Sciatic nerve (tissue), 2 donors: ENCODE measurements around the gene TEKT1. TPM values are rescaled to one million over a fixed set of nuclear protein-coding genes. Genes with fewer than 3 reads are reported as not detected.
"Not testable (repeated sequence)": the region's sequence is repeated elsewhere in the genome, so short reads cannot be mapped to it uniquely, and the experiment has no call there.

Experiments used
- ATAC-seq: fragments of 200-7000 bp; cut with Tn5 transposase; one replicate; pipeline ENCODE4 v1.9.1; 2020; ENCODE audit warnings: mild to moderate bottlenecking, moderate library complexity
- DNase-seq: peaks from one replicate; pipeline ENCODE4 v3.0.0-alpha.2; 2020; ENCODE audit warnings: low spot score
- intact Hi-C: fragments of 100-400 bp; cut with DNase I; formaldehyde crosslinking; loops from one replicate; pipeline ENCODE4 v1.14.2; 2022
- total RNA-seq: library from RNA; stranded (reverse); fragmentation: NEBNext Ultra II Directional; extraction: Animal tissue kit (Norgen Biotek cat#: 25700); gene quantifications from one replicate; pipeline ENCODE4 v1.2.1, GENCODE V29; 2021
- donor health status: DM: no; HTN: no; CAD: no.
- donor health status: DM: no; HTN: no; CAD: no.

TEKT1 gene
- total RNA-seq, 1 donor from 2014 or later, result 0.89 TPM

DNA sequence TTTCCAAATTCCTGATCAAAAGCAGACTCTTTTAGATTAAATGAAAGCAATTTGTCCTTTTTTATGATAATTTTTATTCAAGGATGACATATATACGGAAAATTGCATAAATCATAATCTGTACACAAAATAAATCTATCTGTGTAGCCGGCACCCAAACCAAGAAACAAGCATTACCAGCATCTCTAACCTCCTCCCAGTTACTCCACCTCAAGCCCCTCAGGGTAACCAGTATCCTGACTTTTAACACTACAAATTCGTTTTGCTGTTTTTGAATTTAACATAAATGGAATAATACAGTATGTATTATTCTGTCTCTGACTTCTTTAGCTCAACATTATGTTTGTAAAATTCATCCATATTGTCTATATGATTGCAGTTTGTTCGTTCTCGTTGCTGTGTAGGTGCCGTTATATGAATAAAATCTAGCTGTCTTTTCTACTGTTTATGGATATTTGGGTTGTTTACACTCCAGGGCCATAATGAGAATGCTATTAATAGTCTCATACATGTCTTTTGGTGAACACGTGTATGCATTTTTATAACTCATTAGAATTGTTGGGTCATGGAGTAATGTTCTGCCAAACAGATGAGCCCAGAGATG lies 1.0 kb downstream of the TEKT1 start:
- DNase-seq, result no peak
- ATAC-seq, result no peak
- intact Hi-C loops, result no loop called here

DNA sequence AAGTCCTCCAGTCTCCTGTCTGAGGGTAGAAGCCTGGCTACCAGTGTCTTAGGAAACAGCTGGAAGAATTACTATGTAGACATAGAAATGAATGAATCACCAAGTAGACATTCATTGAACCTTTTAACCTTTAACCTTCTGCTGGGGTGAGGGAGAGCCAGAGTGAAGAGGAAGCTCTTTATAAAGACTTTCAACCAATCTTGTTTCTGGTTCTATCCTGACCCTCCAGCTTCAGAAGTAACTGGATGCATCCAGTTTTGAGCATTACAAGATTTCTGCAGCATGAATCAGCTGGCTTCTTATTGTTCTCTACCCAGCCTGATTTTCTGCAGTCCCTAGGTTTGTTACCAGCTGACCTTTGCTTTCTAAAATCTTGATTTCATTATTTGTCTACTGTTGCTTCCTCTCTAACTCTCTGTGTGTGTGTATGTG lies 8.5 kb downstream of the TEKT1 start:
- no peak for DNase-seq
- no peak for ATAC-seq
- intact Hi-C loops, result no loop called here

DNA sequence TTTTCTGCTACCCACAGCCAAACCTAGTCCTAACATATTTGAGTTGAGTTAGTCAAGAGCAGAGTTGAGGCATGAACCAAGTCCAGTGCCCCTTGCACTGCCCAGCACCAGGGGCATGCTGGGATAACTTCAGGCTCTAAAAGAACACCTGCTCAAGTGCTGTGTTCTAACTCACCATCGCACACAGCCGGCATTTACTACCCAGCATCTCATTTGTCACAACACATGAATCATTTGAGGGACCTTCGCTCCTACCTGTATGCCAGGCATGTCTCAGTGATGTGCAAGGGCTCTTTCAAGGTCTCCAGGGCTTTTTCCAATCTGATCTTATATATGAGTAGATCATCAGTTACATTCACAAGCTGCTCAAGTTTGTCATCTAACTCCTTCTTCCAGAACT lies 12.6 kb downstream of the TEKT1 start:
- intact Hi-C loops, result no loop called here
- no peak for DNase-seq
- ATAC-seq, result no peak

DNA sequence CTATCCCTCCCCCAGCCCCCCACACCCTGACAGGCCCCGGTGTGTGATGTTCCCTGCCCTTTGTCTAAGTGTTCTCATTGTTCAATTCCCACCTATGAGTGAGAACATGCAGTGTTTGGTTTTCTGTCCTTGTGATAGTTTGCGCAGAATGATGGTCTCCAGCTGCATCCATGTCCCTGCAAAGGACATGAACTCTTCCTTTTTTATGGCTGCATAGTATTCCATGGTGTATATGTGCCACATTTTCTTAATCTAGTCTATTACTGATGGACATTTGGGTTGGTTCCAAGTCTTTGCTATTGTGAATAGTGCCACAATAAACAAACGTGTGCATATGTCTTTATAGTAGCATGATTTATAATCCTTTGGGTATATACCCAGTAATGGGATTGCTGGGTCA lies 15.2 kb downstream of the TEKT1 start:
- intact Hi-C loops, ATAC-seq, DNase-seq: not testable (repeated sequence)

DNA sequence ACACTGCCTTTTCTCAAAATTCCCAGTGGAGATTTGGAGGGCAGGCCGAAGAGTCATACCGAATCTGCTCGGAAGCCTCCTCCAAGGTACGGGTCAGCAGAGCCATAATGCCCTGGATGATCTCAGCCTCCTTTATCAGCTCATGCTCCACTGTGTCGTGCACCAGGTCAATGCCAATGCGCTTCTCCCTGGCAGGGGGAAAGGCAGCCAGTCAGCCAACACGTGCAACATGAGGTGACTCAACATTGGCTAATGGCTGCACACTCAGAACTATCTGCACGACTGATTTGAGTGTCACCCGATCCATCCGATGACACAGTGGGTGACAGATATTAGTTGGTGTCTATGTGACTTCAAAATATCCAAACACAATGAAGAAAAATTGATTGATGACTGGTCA lies 15.8 kb downstream of the TEKT1 start:
- DNase-seq (no peak), ATAC-seq (no peak)
- intact Hi-C loops, result no loop called here

DNA sequence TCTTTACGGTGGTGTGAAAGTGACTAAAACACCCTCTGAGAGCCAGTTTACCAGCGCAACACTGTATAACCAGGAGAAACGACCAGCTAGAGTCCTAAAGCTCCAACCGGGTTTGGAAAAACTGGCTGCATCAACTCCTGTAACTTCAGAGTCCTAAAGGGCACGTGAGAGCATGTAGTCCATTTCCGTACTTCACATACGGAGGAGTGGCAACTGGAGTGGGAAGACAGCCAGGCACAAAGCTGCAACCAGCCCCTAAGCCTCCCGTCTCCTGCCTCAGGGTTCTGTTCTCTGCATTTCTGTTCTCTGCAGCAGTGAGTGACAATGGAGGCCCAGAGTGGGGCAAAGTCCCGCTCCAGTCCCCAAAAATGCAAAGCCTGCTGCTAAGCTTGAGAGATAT lies 19.2 kb downstream of the TEKT1 start:
- ATAC-seq, result no peak
- intact Hi-C loops, result no loop called here

DNA sequence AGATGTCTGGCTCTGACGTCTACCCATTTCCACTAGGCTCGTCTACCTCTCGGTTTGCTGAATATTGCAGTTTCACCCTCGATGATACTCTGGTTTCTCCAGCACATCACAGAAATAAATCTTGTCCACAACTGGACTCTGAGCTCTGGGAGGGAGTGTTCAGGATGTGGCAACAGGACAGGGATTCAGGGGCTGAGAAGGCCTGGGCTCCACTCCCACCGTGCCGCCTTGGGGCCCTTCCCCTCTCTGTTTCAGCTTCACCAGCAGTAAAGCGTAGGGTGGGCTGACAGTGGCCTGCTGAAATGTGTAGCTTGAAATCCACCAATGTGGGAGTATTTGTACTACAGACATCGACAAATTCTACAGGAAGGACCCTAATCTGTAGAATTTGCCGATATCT lies 20.0 kb downstream of the TEKT1 start:
- ATAC-seq, result no peak
- intact Hi-C loops, result no loop called here
- no peak for DNase-seq

More for the DNA sequence above, 19.2 kb downstream of the TEKT1 start:
- no peak for DNase-seq

DNA sequence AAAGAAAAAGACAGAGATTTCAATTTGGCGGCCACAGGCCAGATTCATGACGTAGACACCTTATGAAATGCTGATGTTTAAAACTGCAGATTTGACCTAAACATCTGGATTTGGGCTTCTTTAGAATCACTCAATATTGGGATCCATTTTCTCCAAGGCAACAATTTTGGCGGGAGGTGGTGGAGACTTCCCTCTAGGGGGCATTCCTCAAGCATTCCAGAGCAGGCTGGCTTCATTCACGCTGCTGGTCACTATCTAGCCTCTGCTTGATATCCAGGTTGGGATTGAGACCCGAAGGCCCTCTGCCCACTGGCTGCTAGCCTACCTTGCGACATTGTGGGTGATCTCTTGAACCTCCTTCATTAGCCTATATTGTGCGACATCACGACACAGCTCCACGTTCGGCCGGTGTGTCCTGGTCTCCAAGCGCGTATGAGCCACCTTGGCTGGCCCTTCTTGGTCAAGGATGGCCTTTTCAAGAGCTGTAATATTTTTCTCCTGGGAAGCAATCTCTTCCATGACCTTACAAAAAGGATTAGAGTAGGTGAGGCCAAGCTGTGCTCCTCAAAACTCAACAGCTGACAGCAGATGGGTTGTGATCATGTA lies 31.0 kb downstream of the TEKT1 start:
- ATAC-seq (no peak), DNase-seq (no peak)
- intact Hi-C loops, result no loop called here

DNA sequence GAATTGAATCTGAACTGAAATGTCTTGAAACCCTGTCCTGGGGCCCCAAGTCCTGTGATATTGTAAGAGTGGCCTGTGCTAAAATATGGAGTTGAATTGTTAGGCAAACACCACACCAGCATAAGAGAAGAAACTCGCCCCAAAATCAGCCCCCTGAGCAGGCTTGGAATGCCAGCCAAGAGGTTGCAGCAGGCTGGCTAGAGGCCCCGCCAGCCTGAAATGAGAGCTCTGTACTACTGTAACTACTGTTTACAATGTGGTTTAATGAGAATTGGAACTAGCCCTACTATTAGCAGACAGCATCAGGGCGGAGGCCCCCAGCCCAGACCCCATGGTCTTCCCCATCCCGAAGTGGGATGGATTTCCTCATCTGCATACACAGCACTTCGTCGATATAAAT lies 31.8 kb downstream of the TEKT1 start:
- intact Hi-C loops, result no loop called here
- no peak for DNase-seq
- ATAC-seq, result no peak

DNA sequence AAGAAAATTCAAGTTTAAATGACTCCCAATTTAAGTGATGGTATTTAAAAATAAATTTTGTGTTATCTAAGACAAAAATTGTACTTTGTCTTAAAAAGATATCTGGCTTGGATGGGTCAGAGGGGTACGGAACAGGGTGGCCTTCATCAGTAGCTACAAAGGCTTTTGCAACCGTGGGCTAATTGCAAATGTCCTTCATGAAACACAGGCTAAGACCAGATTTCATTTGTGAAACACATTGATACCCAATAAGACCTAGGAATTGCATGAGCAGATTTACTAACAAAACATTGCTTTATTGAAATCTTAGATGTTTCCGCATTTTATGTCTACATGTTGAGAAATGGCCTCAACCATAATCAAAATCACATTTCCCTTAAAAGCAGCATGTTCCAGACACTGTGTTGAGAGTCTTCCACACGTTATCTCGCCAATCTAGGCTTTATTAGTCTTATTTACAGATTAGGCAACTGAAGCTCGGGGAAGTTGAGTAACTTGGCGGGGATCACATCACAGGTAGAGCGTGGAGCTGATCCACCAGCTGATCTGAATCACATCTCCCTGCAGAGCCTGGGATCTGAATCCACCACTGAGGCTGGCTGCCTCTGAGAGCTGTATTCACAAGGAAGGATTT lies 33.7 kb downstream of the TEKT1 start:
- ATAC-seq (no peak), DNase-seq (no peak)
- intact Hi-C loops, result no loop called here

DNA sequence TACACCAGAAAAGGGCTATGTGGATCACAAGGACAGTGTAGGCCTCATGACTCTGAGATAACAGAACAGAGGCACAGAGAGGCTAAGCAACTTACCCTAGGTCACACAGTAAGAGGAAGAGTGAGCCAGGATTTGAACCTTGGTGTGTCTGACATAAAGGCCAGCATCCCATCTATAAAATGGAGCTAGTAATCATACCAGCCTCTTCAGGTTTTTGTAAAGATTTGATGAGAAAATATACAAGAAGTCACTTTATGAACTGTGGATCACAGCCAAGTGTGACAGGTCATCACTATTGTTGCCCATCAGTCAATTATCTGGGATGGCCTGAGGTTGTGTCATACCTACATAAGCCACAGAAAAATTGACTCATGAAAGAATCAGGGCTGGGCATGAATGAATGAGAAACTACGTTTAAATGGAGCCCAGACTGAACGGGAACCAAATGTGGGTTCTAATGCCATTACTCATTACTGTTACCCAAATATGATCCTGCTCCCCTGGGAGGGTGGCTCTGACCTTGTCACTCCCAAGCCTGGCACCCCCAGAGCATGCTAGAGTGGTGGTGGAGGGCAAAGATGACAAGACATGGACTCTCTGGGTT lies 34.5 kb downstream of the TEKT1 start:
- intact Hi-C loops, result no loop called here
- ATAC-seq, result no peak

DNA sequence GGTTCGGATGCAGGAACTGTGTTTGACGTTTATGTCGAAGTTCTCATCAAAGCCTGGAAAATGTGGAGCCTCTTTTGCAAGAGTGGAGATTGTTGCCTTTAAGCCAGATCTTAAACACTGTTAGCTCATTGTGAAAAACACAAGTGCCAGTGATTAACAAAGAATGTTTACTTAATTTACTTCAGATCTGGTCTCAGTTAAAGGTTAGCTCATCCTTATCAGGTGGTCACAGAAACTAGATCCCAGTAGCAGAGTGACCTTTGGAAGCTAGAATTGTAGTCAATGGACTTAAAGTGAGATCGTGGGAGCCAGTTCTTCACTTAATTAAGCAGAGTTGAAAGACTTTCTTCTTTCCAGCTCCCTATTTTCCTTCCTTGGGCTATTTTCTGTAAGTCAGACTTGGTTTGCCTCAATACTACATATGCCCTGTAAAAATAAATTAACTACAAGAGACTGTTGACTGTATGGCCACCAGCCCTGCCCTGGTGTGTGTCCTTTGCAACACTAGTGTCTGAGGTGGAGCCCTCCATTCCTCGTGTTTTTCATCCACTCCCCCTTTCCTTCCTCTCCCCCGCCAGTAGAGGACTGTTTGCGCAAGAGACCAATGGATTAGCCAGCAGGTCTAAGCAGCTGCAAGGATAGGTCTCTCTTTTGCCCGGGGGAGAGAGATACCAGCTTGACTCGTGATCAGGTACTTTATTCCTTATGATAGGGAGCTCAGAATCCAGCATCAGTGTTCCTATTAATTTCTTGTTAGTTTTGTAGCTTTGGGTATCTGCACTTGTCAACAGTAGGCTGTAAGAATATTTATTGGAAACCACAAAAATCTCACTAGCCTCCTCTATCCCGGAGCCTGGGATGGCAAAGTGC lies 35.3 kb downstream of the TEKT1 start:
- intact Hi-C loops, result no loop called here
- ATAC-seq, result no peak
- no peak for DNase-seq

More for the DNA sequence above, 34.5 kb downstream of the TEKT1 start:
- no peak for DNase-seq

DNA sequence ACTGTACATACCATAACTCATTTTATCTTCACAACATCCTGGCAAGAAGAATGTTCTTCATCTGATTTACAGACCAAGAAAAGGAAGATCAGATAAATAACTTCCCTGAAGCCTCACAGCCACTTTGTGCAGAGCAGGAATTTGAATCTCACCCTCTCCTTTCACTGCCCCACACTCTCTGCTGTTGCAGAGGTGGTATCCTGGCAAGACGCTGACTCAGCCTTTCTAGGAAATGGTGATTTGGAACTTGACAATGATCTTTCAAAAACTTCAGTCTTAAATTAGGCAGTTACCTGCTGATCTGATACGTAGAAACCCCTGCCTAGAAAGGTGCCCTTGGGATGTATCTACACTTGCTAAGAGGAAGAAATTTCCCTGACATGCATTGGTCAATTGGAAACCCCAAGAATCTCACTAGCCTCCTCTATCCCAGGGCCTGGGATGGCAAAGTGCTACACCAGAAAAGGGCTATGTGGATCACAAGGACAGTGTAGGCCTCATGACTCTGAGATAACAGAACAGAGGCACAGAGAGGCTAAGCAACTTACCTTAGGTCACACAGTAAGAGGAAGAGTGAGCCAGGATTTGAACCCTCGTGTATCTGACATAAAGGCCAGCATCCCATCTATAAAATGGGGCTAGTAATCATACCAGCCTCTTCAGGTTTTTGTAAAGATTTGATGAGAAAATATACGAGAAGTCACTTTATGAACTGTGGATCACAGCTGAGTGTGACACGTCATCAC lies 37.6 kb downstream of the TEKT1 start:
- intact Hi-C loops, result no loop called here
- DNase-seq (no peak), ATAC-seq (no peak)

DNA sequence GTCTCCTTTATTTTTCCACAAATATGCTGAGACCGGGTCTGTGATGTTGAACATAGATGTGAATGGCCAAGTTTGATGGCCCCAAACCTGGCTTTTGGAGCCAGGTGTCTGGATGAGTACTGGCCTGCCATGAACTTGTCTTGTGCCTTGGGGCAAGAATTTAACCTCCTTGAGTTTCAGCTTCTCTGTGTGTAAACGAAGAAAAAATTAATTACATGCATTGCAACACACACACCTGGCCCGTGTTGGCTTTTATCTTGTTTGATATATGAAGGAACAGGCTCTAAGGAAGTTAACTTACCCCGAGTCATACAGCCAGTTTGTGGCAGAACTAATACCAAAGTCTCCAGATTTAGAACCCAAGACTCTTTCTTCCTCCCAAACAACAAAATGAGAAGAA lies 42.4 kb downstream of the TEKT1 start:
- no peak for DNase-seq
- intact Hi-C loops, result no loop called here
- no peak for ATAC-seq

DNA sequence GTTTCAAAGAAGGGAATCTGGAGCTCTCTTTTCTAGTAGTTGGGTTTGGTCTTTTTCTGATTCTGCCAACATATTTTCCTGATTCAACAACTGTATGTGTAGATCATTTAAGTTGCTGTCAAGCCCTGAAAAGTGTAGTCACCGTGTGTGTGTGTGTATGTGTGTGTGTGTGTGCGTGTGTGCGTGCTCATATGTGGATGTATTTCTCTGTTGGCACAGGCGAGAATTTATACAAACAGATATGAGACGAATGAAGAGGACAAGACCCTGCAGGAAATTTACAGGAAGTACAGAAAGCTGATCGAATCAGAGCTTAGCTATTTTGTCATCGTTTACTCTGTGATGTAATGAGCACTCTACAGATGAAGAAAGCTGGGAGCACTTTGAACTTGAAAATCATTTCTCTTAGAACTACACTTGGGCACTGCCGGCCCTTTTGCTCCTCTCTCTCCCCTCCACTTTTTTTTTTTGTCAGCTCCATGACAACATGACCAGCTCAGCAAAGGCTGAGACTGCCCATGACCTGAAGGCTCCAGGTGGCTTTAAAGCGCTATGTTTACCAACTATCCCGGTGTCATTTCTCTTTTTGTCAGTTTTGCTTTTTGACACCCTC lies 44.3 kb downstream of the TEKT1 start:
- ATAC-seq, result no peak
- intact Hi-C loops, result no loop called here
- DNase-seq, result no peak

DNA sequence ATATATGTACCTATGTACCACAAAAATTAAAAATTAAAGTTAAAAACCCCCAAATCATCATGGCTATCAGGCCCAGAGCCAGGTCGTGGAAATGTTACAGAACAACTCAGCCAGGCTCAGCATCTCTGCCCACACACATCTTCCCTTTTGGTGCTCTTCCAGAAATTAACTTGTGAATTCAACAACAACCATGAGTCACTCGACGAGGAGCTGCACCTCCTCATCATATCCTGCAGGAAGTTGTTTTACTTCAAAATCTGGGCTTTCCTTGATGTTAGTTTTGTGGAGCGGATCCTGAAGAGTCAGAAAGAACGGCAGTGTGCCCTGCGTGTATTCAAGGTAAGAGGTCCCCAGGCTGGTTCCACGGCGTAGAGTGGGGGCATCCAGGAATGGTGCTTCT lies 44.9 kb downstream of the TEKT1 start:
- DNase-seq (no peak), ATAC-seq (no peak)
- intact Hi-C loops, result no loop called here

DNA sequence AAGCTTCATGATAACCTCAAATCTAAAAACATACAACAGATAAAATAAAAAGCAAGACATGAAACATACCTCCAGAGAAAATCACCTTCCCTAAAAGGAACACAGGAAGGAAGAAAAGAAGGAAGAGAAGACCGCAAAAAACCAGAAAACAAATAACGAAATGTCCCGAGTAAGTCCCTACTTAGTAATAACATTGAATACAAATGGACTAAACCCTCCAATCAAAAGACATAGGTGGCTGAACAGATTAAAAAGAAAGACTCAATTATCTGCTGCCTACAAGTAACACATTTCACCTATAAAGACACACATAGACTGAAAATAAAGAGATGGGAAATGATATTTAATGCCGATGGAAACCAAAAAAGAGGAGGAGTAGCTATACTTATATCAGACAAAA lies 49.3 kb downstream of the TEKT1 start:
- DNase-seq, result no peak
- intact Hi-C loops, result no loop called here
- no peak for ATAC-seq

DNA sequence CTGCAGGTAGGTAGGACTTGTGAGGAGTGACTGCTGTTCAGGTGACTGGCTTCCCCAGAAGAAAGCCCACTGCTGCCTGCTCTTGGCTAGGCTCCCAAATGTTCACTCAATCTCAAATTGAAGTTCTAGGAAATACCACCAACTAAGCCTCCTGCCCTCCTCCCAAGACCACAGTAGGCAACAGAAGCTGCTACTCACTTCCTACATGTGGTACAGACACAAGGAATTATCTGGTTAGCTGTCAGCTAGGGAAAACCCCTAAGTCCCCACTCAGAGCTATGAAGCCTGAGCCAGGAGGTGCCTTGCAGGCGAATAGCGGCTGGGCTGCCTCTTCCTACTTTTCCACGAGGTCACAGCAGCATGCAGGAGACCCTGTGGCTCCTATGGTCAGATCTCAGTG lies 50.6 kb downstream of the TEKT1 start:
- ATAC-seq, result no peak
- no peak for DNase-seq
- intact Hi-C loops, result no loop called here
